Measurements from ENCODE around the gene ELL2.

Gene ELL2

DNA sequence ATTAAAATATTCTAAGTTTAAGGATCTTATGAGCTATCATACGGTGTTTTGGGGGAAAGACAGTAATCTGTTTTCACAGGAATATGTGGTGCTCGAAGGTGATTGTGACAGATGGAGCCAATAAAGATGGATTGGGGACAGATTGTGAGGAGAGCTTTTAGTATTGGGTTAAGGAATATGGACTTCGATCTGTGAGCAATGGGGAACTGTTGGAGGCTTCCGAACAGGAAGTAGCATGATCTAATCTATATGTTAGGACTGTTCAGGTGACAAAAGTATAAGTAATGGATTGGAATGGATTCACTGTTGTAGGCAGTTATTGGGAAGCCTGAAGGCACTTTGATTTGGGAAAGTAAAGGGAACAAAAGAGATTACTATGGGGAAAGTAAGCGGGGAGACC, 7.4 kb upstream of the ELL2 start:
- no peak for DNase-seq (ENCODE audit: low spot score)
- TF ChIP-seq, protein P1, sequence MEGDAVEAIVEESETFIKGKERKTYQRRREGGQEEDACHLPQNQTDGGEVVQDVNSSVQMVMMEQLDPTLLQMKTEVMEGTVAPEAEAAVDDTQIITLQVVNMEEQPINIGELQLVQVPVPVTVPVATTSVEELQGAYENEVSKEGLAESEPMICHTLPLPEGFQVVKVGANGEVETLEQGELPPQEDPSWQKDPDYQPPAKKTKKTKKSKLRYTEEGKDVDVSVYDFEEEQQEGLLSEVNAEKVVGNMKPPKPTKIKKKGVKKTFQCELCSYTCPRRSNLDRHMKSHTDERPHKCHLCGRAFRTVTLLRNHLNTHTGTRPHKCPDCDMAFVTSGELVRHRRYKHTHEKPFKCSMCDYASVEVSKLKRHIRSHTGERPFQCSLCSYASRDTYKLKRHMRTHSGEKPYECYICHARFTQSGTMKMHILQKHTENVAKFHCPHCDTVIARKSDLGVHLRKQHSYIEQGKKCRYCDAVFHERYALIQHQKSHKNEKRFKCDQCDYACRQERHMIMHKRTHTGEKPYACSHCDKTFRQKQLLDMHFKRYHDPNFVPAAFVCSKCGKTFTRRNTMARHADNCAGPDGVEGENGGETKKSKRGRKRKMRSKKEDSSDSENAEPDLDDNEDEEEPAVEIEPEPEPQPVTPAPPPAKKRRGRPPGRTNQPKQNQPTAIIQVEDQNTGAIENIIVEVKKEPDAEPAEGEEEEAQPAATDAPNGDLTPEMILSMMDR (IDR thresholded peaks at IDR 0.05; ENCODE audit: poor library complexity, severe bottlenecking): no peak
- Histone ChIP-seq H3K27me3 (ENCODE audit: insufficient read depth, poor library complexity, severe bottlenecking) (no peaks in the 10 kb centered on the region), H3K4me1 (ENCODE audit: insufficient read depth, poor library complexity, severe bottlenecking) (peaks cover 3% of the 10 kb centered on the region), H3K36me3 (ENCODE audit: low read depth) (no peaks in the 10 kb centered on the region), H3K9me3 (ENCODE audit: severe bottlenecking) (peaks cover 3% of the 10 kb centered on the region), H3K4me3 (ENCODE audit: severe bottlenecking) (no peak overlapping the region), H3K27ac (ENCODE audit: poor library complexity, severe bottlenecking) (no peak overlapping the region)
- no peak for ATAC-seq (ENCODE audit: low read depth)

DNA sequence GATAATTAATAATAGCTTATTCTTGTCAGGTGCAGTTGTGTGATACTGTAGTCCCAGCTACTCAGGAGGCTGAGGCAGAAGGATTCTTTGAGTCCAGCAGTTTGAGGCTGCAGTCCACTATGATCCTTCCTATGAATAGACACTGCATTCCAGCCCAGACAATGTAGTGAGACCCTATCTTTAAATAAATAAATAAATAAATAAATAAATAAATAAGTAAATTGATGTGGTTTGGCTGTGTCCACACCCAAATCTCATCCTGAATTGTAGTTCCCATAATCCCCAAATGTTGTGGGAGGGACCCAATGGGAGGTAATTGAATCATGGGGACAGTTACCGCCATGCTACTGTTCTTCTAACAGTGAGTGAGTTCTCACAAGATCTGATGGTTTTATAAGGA, 5.6 kb upstream of the ELL2 start:
- TF ChIP-seq, protein P1 (IDR thresholded peaks at IDR 0.05; ENCODE audit: poor library complexity, severe bottlenecking): no peak
- Histone ChIP-seq H3K4me3 (ENCODE audit: severe bottlenecking) (no peak overlapping the region), H3K9me3 (ENCODE audit: severe bottlenecking) (peaks cover 3% of the 10 kb centered on the region), H3K27me3 (ENCODE audit: insufficient read depth, poor library complexity, severe bottlenecking) (no peaks in the 10 kb centered on the region), H3K4me1 (ENCODE audit: insufficient read depth, poor library complexity, severe bottlenecking) (peaks cover 21% of the 10 kb centered on the region), H3K27ac (ENCODE audit: poor library complexity, severe bottlenecking) (no peak overlapping the region), H3K36me3 (ENCODE audit: low read depth) (no peaks in the 10 kb centered on the region)
- ATAC-seq (ENCODE audit: low read depth): no peak
- DNase-seq (ENCODE audit: low spot score): no peak

DNA sequence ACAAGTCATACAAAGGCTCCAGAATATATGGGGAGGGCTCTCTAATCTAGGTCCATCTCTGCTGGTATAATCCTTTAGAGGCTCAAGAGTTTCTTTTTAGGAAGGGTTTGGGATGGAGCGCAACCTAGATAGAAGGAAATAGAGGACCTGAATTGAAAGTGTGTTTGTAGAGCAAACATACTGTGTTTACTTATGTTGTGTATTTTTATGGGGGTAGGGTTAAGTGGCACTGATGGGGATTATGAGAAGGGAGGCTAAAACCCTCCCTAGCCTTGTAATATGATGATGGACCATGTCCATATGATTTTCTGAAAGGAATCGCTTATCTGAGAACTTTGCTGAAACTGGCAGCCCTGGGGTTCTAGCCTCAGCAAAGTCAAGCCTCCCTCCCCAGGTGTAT, 4.4 kb upstream of the ELL2 start:
- H3K27me3 ChIP-seq (ENCODE audit: insufficient read depth, poor library complexity, severe bottlenecking): no peaks in the 10 kb centered on the region
- peaks cover 21% of the 10 kb centered on the region for H3K4me1 ChIP-seq (ENCODE audit: insufficient read depth, poor library complexity, severe bottlenecking)
- DNase-seq (ENCODE audit: low spot score) (no peak), ATAC-seq (ENCODE audit: low read depth) (no peak)
- H3K4me3 ChIP-seq (ENCODE audit: severe bottlenecking): no peak overlapping the region
- TF ChIP-seq, protein P1 (IDR thresholded peaks at IDR 0.05; ENCODE audit: poor library complexity, severe bottlenecking): no peak
- no peaks in the 10 kb centered on the region for H3K36me3 ChIP-seq (ENCODE audit: low read depth)
- H3K9me3 ChIP-seq (ENCODE audit: severe bottlenecking): peaks cover 3% of the 10 kb centered on the region
- no peak overlapping the region for H3K27ac ChIP-seq (ENCODE audit: poor library complexity, severe bottlenecking)

DNA sequence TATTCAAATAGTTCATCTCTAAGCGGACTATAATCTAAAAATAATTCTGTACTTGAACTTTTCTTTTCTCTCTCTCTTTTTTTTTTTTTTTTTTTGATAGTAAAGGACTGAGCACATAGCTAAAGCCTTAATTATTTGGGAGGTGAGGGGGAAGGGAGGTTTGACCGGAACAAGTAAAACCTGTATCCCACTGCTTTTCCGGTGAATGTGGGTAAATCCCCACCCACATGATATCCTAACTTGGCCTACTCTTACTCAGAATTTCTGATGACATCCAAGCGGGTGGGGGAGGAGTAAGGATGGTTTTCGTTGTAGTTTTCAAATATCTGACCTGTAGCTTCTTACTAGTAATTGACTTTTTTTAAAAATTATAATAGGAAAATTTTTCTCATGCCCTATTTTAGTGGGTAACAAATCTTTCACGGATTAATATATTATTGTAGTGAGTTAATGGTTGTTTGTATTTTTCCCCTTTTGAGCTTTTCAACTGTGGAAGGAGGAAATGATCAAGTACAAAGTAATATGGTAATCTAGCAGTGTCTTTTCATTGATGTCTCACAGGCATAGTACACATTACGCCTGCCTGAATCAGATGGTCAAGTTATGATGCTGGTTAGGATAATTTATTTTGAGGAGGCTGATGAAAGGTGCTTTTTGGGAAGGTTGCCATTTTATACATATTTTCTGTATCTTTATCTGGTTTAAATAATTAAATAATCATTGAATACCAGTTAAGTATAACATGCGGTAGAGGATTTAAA, 2.2 kb upstream of the ELL2 start:
- Histone ChIP-seq H3K36me3 (ENCODE audit: low read depth) (peaks cover 21% of the 10 kb centered on the region), H3K27me3 (ENCODE audit: insufficient read depth, poor library complexity, severe bottlenecking) (no peaks in the 10 kb centered on the region), H3K9me3 (ENCODE audit: severe bottlenecking) (no peaks in the 10 kb centered on the region), H3K4me1 (ENCODE audit: insufficient read depth, poor library complexity, severe bottlenecking) (peaks cover 21% of the 10 kb centered on the region), H3K27ac (ENCODE audit: poor library complexity, severe bottlenecking) (peak overlapping the region; percentile 84), H3K4me3 (ENCODE audit: severe bottlenecking) (no peak overlapping the region)
- TF ChIP-seq, protein P1 (IDR thresholded peaks at IDR 0.05; ENCODE audit: poor library complexity, severe bottlenecking): no peak
- DNase-seq (ENCODE audit: low spot score) (no peak), ATAC-seq (ENCODE audit: low read depth) (no peak)

DNA sequence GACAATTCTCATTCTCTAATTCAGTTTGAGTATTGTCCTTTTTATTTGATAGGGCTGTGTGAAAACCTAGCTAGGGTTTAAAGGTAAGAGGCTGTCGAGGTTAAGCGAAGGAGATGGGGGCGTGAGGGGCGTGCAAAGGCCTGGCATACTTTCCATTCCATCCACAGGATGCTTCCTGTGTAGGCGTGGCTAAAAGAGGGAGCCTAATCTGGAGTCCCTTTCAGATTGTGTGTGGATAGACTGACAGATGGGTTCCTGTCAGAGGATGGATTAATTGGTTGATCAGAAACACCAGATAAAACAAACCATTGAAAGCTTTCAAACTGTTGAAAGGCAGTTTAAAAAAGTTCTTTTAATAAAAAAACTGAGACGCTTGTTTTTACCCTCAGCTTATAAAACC, 1.1 kb upstream of the ELL2 start:
- peaks cover 31% of the 10 kb centered on the region for H3K4me1 ChIP-seq (ENCODE audit: insufficient read depth, poor library complexity, severe bottlenecking)

More for the DNA sequence above, 1.1 kb upstream of the ELL2 start:
- DNase-seq (ENCODE audit: low spot score) (no peak), ATAC-seq (ENCODE audit: low read depth) (no peak)
- peak overlapping the region; percentile 84 for H3K27ac ChIP-seq (ENCODE audit: poor library complexity, severe bottlenecking)
- H3K4me3 ChIP-seq (ENCODE audit: severe bottlenecking): no peak overlapping the region
- TF ChIP-seq, protein P1 (IDR thresholded peaks at IDR 0.05; ENCODE audit: poor library complexity, severe bottlenecking): no peak
- H3K9me3 ChIP-seq (ENCODE audit: severe bottlenecking): no peaks in the 10 kb centered on the region
- peaks cover 32% of the 10 kb centered on the region for H3K36me3 ChIP-seq (ENCODE audit: low read depth)
- no peaks in the 10 kb centered on the region for H3K27me3 ChIP-seq (ENCODE audit: insufficient read depth, poor library complexity, severe bottlenecking)
